Cardiac fibroblast (primary cell): ENCODE measurements around the gene FGFR3.

Experiments used
- DNase-seq, 2 donors: peaks; one replicate each; pipeline versions ENCODE4 v3.0.0 to v3.0.0-alpha.2; 2010; ENCODE audit warnings: low read depth in 2 of 2
- H3K4me3 ChIP-seq, 2 donors: replicated peaks in 1 of 2; 1 replicate in 1 of 2; 2 replicates in 1 of 2; pipeline ENCODE4 v1.5.1; 2011; ENCODE audit warnings: low read depth in 2 of 2, low read length in 2 of 2, mild to moderate bottlenecking in 2 of 2, moderate library complexity in 1 of 2
- CTCF ChIP-seq: IDR thresholded peaks from one replicate; pipeline ENCODE4 v1.5.1; 2011; ENCODE audit warnings: low read depth, mild to moderate bottlenecking, low read length, inconsistent platforms

Gene FGFR3

DNA sequence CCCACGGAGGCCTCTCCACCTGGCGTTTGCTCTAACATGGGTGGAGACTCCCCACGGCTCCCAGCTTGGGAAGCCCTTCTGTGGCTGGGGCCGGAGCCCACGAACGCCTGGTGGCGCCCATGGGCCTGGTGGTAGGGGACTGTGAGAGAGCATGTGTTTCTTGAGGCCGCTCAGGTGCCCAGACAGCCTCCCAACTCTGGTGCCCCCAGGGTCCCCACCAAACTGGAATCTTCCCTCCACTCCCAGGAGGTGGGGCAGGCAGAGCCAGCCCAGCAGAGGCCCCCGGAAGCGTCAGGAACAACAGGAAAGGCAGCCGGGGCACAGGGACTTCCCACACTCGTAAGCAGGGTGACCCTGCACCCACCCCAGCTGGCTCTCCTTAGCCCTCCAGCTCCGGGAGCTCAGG lies 33.3 kb upstream of the FGFR3 start:
- no peak for TF ChIP-seq CTCF
- no peak overlapping the region for H3K4me3 ChIP-seq
- DNase-seq: no peak

GRCh38 chr4:1760521-1761071 lies 32.5 kb upstream of the FGFR3 start:
- TF ChIP-seq CTCF: no peak
- no peak for DNase-seq
- H3K4me3 ChIP-seq: no peak overlapping the region

DNA sequence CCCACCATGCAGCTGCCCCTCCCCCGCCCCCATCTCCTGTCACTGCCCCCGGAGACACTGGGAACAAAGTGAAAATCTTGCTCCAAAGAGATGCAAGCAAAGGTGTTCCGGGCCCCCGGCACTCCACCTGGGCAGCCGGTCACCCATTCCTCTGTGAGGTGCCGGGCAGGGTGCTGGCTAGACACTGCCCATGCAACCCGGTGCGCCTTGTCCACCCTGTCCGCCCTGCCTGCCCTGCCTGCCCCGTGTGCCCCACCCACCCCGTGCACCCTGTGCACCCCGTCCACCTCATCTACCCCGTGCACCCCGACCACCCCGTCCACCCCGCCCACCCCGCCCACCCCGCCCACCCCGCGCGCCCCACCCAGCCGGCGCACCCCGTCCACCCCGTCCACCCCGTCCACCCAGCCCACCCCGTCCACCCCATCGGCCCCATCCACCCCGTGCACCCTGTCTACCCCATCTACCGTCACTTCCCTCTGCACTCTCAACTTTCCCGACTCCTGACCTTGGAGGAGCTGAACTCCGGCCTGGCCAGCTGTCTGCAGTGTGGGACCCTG lies 31.9 kb upstream of the FGFR3 start:
- DNase-seq: no peak
- TF ChIP-seq CTCF: no peak
- H3K4me3 ChIP-seq: no peak overlapping the region

DNA sequence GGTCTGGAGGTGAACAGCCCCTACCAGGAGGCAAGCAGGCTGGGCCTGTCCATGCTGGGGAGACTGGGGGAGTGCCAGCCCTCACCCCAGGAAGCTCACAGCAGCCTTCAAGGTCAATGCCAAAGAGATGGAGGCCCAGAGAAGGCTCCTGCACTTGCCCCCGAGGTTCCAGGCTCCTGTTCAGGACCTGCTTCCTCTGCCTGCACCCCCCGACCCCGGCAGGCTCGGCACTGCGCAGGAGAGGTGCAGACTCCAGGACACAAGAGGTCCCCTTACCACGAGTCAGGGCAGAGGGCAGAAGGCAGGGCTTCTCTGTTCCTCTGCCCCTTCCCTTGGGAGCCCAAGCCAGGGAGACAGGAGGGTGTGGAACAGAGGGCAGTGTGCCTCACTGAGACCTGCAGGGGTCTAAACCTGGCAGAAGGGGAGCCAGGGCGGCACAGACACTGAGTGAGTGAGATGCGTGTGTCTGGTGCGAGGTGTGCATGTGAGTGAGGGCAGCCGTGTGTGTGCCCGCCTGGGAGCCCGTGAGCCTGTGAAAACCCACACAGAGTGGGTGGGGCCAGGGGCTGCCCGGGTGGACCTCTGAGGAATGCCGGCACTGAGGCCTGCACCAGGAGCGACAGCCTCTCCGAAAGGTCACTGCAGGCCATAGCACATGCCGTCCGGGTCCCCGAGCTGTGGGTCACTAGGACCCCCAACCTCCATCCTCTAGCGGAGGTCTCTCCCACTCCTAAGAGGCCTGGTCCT lies 30.7 kb upstream of the FGFR3 start:
- no peak for TF ChIP-seq CTCF
- DNase-seq: no peak
- H3K4me3 ChIP-seq: no peak overlapping the region

- DNase-seq: no peak
- no peak overlapping the region for H3K4me3 ChIP-seq
- no peak for TF ChIP-seq CTCF
These were observed 30.0 kb upstream of the FGFR3 start for GRCh38 chr4:1763070-1763549.

DNA sequence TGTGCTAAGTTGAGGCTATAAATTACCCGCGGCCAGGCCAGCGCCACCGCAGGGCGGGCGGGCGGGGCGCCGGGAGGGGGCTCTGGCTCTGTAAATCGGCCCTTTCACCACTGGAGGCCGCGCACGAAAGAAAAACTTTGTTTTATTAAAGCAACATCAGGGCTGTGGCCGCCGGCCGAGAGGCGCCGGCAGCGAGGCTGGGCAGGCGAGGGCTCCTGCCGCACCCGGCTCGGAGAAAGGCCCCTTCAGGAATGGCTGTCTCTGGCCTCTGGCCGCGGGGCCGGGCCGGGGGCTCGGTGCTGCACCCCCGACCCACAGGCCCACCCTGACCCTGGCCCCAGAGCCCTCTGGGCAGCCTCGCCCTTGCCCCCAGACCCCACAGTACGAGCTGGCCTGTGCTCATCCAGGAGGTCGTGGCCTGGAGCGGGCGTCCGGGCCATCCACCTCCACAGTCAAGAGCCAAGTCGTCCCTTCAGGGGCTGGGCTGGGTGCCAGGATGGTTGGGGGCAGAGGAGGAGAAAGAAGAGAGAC lies 29.5 kb upstream of the FGFR3 start:
- TF ChIP-seq CTCF: no peak
- no peak overlapping the region for H3K4me3 ChIP-seq
- DNase-seq: peak; percentile 47 to 54
